IMR-90 (cell line): Measurements from ENCODE around the gene KNL1. TPM values are rescaled to one million over a fixed set of nuclear protein-coding genes. Genes with fewer than 3 reads are reported as not detected.

ENCODE experiments used
- ATAC-seq: fragments of 200-7000 bp; cut with Tn5 transposase; 2 replicates; pipeline ENCODE4 v1.9.1; 2020; ENCODE audit warnings: low read depth, mild to moderate bottlenecking, moderate library complexity
- BruUV-seq: library from RNA; stranded (reverse); fragments of 400-500 nt; replicated peaks from 2 replicates; lab custom pipeline; 2021; lab: Mats Ljungman, UMichigan
- CTCF ChIA-PET: fragments of 300-600 bp; formaldehyde crosslinking; extraction: SDS; loops from one replicate; lab custom pipeline; 2021; ENCODE audit warnings: antibody characterized with exemption; lab: Yijun Ruan, JAX
- POLR2A ChIA-PET: fragments of 300-600 bp; sonication (Branson Sonifier 250); formaldehyde crosslinking; loops from one replicate; lab custom pipeline; 2022; ENCODE audit warnings: antibody characterized with exemption; ENCODE audit not compliant: unreplicated experiment; lab: Charles Lee
- DNase-seq: peaks from one replicate; pipeline ENCODE4 v3.0.0; 2013
- H2AFZ ChIP-seq: replicated peaks from 2 replicates; pipeline ENCODE3; 2013; ENCODE audit warnings: low read length, mild to moderate bottlenecking; ENCODE audit not compliant: poor library complexity
- H2AK5ac ChIP-seq: 2 replicates; pipeline ENCODE4 v1.6.1; 2013; ENCODE audit warnings: low read depth, low read length, inconsistent platforms
- H2AK9ac ChIP-seq: replicated peaks from 2 replicates; pipeline ENCODE3; 2013; ENCODE audit warnings: mild to moderate bottlenecking, low read depth, low read length, moderate library complexity; ENCODE audit not compliant: poor library complexity
- H2BK120ac ChIP-seq: 2 replicates; pipeline ENCODE4 v1.6.1; 2013; ENCODE audit warnings: low read depth, low read length, inconsistent platforms
- H2BK15ac ChIP-seq: 3 replicates; pipeline ENCODE4 v1.6.1; 2013; ENCODE audit warnings: low read depth, low read length, inconsistent platforms
- H2BK20ac ChIP-seq: 2 replicates; pipeline ENCODE4 v1.6.1; 2013; ENCODE audit warnings: low read depth, mild to moderate bottlenecking, inconsistent platforms, low read length, moderate library complexity
- H2BK5ac ChIP-seq: 2 replicates; pipeline ENCODE4 v1.6.1; 2013; ENCODE audit warnings: mild to moderate bottlenecking, low read depth, low read length, inconsistent platforms; ENCODE audit not compliant: poor library complexity, severe bottlenecking
- H3K14ac ChIP-seq: replicated peaks from 2 replicates; pipeline ENCODE4 v1.6.1; 2013; ENCODE audit warnings: low read depth, low read length, inconsistent platforms
- H3K18ac ChIP-seq: 2 replicates; pipeline ENCODE4 v1.6.1; 2013; ENCODE audit warnings: low read depth, low read length, control low read depth
- H3K23ac ChIP-seq: 2 replicates; pipeline ENCODE4 v1.6.1; 2013; ENCODE audit warnings: low read depth, low read length, inconsistent platforms
- H3K27ac ChIP-seq: 2 replicates; pipeline ENCODE4 v1.5.1; 2013; ENCODE audit warnings: mild to moderate bottlenecking, control low read depth, low read length; ENCODE audit not compliant: insufficient read depth
- H3K27me3 ChIP-seq: 2 replicates; pipeline ENCODE4 v1.6.1; 2013; ENCODE audit warnings: low read length; ENCODE audit not compliant: control insufficient read depth, insufficient read depth
- H3K36me3 ChIP-seq: 2 replicates; pipeline ENCODE4 v1.6.1; 2013; ENCODE audit warnings: low read length, mixed read lengths; ENCODE audit not compliant: control insufficient read depth, insufficient read depth
- H3K4ac ChIP-seq: 2 replicates; pipeline ENCODE4 v1.6.1; 2013; ENCODE audit warnings: low read depth, low read length, inconsistent platforms
- H3K4me1 ChIP-seq: 2 replicates; pipeline ENCODE4 v1.6.1; 2013; ENCODE audit warnings: low read length, mixed read lengths; ENCODE audit not compliant: control insufficient read depth, insufficient read depth
- H3K4me2 ChIP-seq: 2 replicates; pipeline ENCODE4 v1.6.1; 2013; ENCODE audit warnings: low read depth, mild to moderate bottlenecking, control low read depth, low read length, moderate library complexity
- H3K4me3 ChIP-seq: 2 replicates; pipeline ENCODE4 v1.5.1; 2013; ENCODE audit warnings: low read depth, mild to moderate bottlenecking, control low read depth, low read length, moderate library complexity; ENCODE audit not compliant: insufficient read depth
- H3K56ac ChIP-seq: 2 replicates; pipeline ENCODE4 v1.6.1; 2013; ENCODE audit warnings: low read length, inconsistent platforms; ENCODE audit not compliant: insufficient read depth; ENCODE audit errors: extremely low read depth
- H3K79me1 ChIP-seq, 2 experiments: 2 replicates each; pipeline ENCODE4 v1.6.1; 2013; ENCODE audit warnings: low read length in 2 of 2, inconsistent platforms in 1 of 2, low read depth in 1 of 2
- H3K9ac ChIP-seq: 2 replicates; pipeline ENCODE4 v1.6.1; 2013; ENCODE audit warnings: low read depth, low read length, control low read depth
- H3K9me1 ChIP-seq: 2 replicates; pipeline ENCODE4 v1.6.1; 2013; ENCODE audit warnings: low read length, inconsistent platforms; ENCODE audit not compliant: insufficient read depth
- H3K9me3 ChIP-seq: 2 replicates; pipeline ENCODE4 v1.6.1; 2013; ENCODE audit warnings: low read length; ENCODE audit not compliant: control insufficient read depth, insufficient read depth
- H4K20me1 ChIP-seq: 2 replicates; pipeline ENCODE4 v1.6.1; 2013; ENCODE audit warnings: low read length, inconsistent platforms; ENCODE audit not compliant: insufficient read depth
- H4K5ac ChIP-seq: 2 replicates; pipeline ENCODE4 v1.6.1; 2013; ENCODE audit warnings: mild to moderate bottlenecking, low read depth, low read length, control low read depth
- H4K8ac ChIP-seq, 2 experiments: 2 replicates each; pipeline ENCODE4 v1.6.1; 2013; ENCODE audit warnings: low read depth in 2 of 2, low read length in 2 of 2, control low read depth in 1 of 2, inconsistent platforms in 1 of 2
- H4K91ac ChIP-seq: 2 replicates; pipeline ENCODE4 v1.6.1; 2013; ENCODE audit warnings: low read depth, low read length, inconsistent platforms; ENCODE audit not compliant: insufficient read depth
- CHD1 ChIP-seq: IDR thresholded peaks from 2 replicates; pipeline ENCODE4 v1.6.1; 2012; ENCODE audit warnings: low read depth, low read length, improper control_type of control experiment
- ELK1 ChIP-seq: fragments of 150-350 bp; IDR thresholded peaks from 2 replicates; pipeline ENCODE4 v1.6.1; 2016; ENCODE audit warnings: low read depth, mild to moderate bottlenecking, low read length, moderate library complexity, borderline replicate concordance
- MXI1 ChIP-seq: IDR thresholded peaks from 2 replicates; pipeline ENCODE4 v1.6.1; 2012; ENCODE audit warnings: low read depth, mild to moderate bottlenecking, low read length, moderate library complexity, borderline replicate concordance
- SMC3 ChIP-seq: fragments of 150-350 bp; IDR thresholded peaks from 2 replicates; pipeline ENCODE4 v1.6.1; 2016; ENCODE audit warnings: low read depth, mild to moderate bottlenecking, antibody characterized with exemption, low read length, moderate library complexity
- USF2 ChIP-seq: fragments of 150-350 bp; IDR thresholded peaks from 2 replicates; pipeline ENCODE4 v1.6.1; 2017; ENCODE audit warnings: mild to moderate bottlenecking, antibody characterized with exemption, low read length, low read depth
- WGBS, 2 experiments: methylation state at CpG; one replicate each; pipeline versions ENCODE4 v1.1.5 to v1.1.7; 2013; ENCODE audit warnings: missing lambda C conversion rate in 2 of 2; ENCODE audit not compliant: insufficient read length in 1 of 2; ENCODE audit errors: extremely low coverage in 2 of 2; 5-methylcytosine and 5-hydroxymethylcytosine counted together
- dilution Hi-C: fragments of 300-500 bp; cut with HindIII; formaldehyde crosslinking; loops from one replicate; pipeline ENCODE4 v1.14.3; 2018; ENCODE audit warnings: low sequenced_read_pairs; ENCODE audit not compliant: unreplicated experiment
- in situ Hi-C: fragments of 300-500 bp; cut with MboI; formaldehyde crosslinking; loops from 3 replicates; pipeline ENCODE4 v1.14.3; 2019; ENCODE audit warnings: low sequenced_read_pairs, inconsistent platforms, mixed read lengths
- intact Hi-C: fragments of 100-400 bp; cut with micrococcal nuclease; formaldehyde crosslinking; loops from 2 replicates; pipeline ENCODE4 v1.10.0; 2022
- polyA plus RNA-seq, 3 experiments: library from polyadenylated mRNA; depleted of rRNA; stranded (reverse); fragments of >200 nt; gene quantifications; 2 replicates each; pipeline ENCODE4 v1.2.3, GENCODE V29; 2012; ENCODE audit warnings: low replicate concordance in 1 of 3
- total RNA-seq: library from RNA; depleted of rRNA; stranded (reverse); fragments of >200 nt; gene quantifications from 2 replicates; pipeline ENCODE4 v1.2.3, GENCODE V29; 2012

KNL1 gene
- total and polyA plus RNA-seq, 2 of the 4 experiments (the other 2 are of a cell fraction) = 3.1 to 25.1 TPM

- no peak for TF ChIP-seq USF2
- TF ChIP-seq MXI1 = no peak
- TF ChIP-seq SMC3 = no peak
- no peak for TF ChIP-seq ELK1
- no peak for TF ChIP-seq CHD1
- 54% methylated on average over 4 of the region's 8 CpGs; no CpG with 5 or more reads in 1 of the 2 experiments for WGBS, 2 experiments
- no peaks in the 10 kb centered on the region for H3K36me3 ChIP-seq
- no peak overlapping the region for H3K4ac ChIP-seq
- H4K91ac ChIP-seq = no peak overlapping the region
- no peak overlapping the region for H2BK15ac ChIP-seq
- no peak overlapping the region for H2BK120ac ChIP-seq
- no TSS peak for BruUV-seq
- no peak overlapping the region for H2BK20ac ChIP-seq
- H4K8ac ChIP-seq = no peak overlapping the region
- no peak overlapping the region for H2BK5ac ChIP-seq
- no peak overlapping the region for H3K4me3 ChIP-seq
- peak overlapping the region; percentile 50 for H2AK9ac ChIP-seq
- DNase-seq (no peak), ATAC-seq (no peak)
- no peak overlapping the region for H2AK5ac ChIP-seq
- ChIA-PET CTCF (interaction anchor here (0.5 kb wide), 1 partner anchor 128 kb away, joined by 3 read pairs; no protein-coding TSS in a partner anchor), POLR2A (no interaction called here)
- H3K56ac ChIP-seq = no peak overlapping the region
- in situ Hi-C loops (no loop called here), dilution Hi-C loops (no loop called here), intact Hi-C loops (loop anchor here (2.0 kb wide), 1 partner anchor 73 kb away; no protein-coding TSS in a partner anchor)
- no peak overlapping the region for H4K5ac ChIP-seq
- H3K9me1 ChIP-seq = no peaks in the 10 kb centered on the region
- no peak overlapping the region for H3K18ac ChIP-seq
- no peaks in the 10 kb centered on the region for H3K4me1 ChIP-seq
- no peak overlapping the region for H3K23ac ChIP-seq
- no peak overlapping the region for H3K4me2 ChIP-seq
- H3K9ac ChIP-seq = no peak overlapping the region
- no peak overlapping the region for H2AFZ ChIP-seq
- no peaks in the 10 kb centered on the region for H3K9me3 ChIP-seq
- no peaks in the 10 kb centered on the region for H4K20me1 ChIP-seq
- no peak overlapping the region for H3K14ac ChIP-seq
- H3K79me1 ChIP-seq = peaks cover 0 to 10% of the 10 kb centered on the region in 2 experiments; a peak in 3 of 4 replicates
- no peaks in the 10 kb centered on the region for H3K27me3 ChIP-seq
- H3K27ac ChIP-seq = no peak overlapping the region
Observed at GRCh38 chr15:40591389-40591788, 2.7 kb upstream of the KNL1 start.
